DMS79 treated with DMSO at 0.1 percent for 48 hours (cell line): ENCODE measurements around the gene SLC7A7.
"Not testable (repeated sequence)": the region's sequence is repeated elsewhere in the genome, so short reads cannot be mapped to it uniquely, and the experiment has no call there.

Source experiments
- DNase-seq: peaks from one replicate; lab custom pipeline; 2025; lab: John Stamatoyannopoulos, UW

Gene SLC7A7

DNA sequence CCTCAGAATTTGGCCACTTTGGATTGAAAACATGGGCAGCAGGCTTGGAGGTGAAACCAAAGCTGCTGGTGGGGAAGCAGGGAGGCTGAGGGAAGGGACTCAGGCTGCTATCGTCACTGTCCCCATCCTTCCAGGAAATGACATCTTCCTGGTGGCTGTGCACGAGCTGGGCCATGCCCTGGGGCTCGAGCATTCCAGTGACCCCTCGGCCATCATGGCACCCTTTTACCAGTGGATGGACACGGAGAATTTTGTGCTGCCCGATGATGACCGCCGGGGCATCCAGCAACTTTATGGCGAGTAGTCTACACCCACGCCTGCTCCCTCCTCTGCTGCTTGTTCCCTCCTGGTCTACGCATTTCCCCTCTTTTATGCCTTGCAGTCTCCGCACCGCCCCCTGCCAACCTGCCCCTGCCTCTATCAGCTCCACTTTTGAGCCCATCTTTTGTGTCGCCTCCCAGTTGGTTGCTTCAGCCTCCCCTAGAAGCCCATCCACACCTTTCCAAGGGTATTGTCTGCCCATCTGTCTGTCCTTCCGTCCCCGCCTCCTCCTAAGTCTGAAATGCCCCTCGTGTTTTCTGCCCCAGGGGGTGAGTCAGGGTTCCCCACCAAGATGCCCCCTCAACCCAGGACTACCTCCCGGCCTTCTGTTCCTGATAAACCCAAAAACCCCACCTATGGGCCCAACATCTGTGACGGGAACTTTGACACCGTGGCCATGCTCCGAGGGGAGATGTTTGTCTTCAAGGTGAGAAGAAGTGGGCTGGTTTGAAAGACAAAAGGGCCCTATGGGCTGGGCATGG lies 28.1 kb upstream of the SLC7A7 start:
- no peak for DNase-seq

DNA sequence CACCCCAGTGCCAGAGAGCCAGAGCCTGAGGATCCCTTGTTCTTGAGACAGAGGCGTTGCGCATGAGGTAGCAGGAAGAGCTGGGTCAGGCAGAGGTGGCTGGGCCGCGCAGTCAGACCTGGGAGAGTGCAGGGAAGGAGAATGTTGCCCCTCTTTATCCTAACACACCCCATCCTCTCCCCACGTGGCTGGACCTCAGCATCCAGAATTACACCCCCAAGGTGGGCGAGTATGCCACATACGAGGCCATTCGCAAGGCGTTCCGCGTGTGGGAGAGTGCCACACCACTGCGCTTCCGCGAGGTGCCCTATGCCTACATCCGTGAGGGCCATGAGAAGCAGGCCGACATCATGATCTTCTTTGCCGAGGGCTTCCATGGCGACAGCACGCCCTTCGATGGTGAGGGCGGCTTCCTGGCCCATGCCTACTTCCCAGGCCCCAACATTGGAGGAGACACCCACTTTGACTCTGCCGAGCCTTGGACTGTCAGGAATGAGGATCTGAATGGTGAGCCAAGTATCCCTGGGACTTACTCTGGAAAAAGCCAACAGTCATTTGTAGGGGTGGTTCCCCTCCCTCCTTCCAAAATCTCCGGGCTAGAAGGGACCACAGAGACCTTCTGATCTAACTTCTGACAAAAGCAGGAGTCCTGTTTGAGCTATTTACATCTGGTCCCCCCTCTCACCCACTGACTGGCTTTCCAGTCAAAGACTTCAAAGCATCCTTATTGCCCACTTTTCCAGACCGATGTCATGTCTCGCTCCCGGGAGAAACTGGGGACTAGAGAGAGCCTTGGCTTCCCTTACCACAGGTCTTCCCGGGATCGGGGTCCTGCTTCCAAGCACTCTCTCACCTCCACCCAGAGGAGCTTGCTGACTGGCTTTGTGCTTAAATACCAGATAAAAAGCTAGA lies 27.2 kb upstream of the SLC7A7 start:
- DNase-seq: no peak

DNA sequence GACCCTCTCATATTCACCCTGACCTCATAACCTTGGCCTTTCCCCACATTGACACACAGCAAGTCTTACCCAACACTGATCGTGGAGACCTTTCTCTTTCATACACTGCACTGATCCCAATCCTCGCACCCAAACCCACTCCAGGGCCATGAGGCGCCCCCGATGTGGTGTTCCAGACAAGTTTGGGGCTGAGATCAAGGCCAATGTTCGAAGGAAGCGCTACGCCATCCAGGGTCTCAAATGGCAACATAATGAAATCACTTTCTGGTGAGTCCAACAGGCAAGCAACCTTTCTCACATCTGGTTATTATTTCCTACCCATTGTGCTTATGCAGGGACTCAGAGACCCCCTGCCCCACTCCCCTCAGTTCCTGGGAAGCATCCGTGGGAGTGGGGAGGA lies 26.5 kb upstream of the SLC7A7 start:
- DNase-seq: no peak

DNA sequence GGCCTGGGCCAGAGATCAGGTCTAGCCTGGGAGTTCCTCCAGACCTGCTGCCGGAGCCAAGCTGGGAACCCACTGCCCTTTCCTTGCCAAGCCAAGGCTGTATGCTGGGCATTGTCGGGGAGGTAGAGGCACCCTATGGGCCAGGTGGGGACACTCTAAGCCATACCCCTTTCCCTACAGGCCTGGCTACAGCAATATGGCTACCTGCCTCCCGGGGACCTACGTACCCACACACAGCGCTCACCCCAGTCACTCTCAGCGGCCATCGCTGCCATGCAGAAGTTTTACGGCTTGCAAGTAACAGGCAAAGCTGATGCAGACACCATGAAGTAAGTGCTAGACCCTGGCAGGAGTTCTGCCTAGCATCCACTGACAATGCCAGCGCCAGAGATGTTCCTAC lies 26.1 kb upstream of the SLC7A7 start:
- DNase-seq: no peak

DNA sequence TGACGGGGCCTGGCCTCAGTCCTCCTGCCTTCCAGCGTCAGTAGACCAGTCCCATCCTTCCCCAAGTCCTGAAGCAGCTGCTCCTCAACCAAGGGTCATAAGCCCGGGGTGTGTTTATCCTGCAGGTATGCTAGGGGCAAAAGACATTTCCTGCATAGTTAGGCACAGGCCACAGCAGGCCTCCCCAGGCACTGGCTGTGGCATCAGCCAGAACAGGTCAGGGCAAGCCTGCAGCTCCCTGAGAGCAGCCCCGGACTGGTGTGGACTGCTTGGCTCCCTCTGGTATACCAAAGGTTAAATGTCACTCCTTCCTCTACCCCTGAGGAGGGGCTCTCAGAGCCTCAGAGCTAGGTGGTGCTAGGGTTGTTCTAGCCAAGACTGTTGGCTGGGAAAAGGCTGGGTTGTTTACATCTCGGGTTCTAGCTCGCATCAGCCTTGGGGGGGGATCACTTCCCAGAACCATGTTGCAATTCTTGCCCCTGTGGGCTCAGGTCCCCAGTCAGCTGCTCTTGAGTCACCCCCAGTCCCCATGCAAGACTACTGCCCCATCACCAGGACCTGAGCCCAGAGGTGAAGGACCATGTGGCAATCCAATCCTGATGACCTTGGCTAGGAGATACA lies 24.0 kb upstream of the SLC7A7 start:
- no peak for DNase-seq

DNA sequence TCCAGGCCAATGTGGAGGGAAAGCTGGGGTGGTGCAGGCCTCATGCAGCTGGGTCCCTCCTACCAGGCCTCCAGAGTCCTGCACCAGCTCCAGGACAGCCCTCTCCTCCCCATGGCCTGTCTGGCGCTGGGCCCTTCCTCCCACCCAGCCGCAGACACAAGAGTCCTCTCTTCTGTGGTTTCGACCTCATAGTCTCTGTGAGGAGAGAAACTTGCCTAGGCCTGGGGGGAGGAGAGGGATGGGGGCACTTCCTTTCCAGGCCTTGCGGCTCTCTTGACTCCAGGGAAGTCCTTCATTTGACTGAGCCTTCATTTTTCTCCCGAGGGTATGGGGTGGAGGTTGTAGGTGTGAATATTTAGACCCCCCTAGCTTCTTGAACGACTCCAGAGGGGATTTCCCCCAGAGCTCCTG lies 23.4 kb upstream of the SLC7A7 start:
- no peak for DNase-seq

DNA sequence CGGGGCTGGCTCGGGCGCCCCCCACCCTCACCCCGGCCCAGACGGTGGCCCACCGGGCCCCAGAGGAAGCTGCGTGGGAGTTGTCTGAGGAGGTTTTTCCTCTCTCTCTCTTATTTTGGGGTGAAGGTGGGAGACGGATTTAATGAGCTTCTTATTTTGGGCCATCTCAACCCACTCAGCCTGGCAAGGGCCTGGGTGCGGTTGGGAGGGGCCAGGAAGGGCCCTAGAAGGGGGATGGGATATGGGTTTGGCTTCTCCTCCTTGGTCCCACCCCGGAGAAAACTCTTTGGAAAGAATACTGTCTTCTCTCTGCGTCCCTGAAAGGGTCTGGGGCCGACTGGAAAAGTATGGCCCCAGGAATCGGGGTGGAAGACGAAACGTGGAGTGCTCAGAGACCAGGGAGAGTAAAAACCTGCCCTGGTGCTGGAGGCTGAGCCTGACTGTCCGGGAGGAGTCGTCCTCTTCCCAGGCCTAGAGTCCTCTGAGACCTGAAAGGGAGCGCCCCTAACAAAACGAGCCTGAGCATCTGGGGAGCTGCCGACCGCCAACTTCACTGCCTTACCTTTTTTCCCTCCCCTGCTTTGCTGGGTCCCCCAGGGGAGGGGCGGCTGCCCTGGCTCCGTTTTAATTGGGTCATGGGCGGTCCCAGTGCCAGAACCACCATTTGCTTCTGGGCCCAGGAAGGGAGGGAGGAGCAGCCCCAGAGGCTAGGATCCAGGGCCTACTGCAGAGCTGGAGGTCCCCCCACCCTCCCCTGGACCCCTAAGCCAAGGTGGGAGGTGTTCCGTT lies 22.7 kb upstream of the SLC7A7 start:
- DNase-seq: no peak

DNA sequence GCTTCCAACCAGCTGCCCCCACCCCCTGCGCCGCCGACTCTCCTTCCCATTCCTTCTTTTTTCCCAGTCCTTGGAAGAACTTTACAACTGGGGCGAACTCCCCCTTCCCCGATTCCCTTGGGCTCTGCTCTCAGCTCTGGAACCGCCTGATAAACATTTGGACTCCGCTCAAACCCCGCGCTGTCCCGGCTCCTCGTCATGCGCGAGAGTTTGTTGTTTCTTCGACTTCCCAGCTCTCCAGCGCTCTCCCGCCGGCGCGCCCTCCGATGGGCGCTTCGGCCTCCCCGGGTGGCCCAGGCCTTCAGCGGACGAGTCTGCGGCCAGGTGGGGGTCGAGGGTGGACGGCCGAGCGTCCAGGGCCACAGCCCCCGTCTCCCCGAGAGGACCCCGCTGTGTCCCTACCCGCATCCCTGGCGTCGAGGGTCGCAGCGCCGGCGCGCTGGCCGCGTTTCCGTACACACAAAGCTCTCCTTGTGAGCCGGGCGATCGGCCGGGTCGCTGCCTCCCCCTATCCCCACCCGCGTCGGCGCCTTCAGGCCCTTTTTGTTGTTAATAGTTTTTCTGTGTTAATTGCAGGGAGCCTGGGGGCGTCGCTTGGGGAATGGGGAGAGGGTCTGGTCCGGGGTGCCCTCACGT lies 22.0 kb upstream of the SLC7A7 start:
- peak; percentile 55 for DNase-seq

DNA sequence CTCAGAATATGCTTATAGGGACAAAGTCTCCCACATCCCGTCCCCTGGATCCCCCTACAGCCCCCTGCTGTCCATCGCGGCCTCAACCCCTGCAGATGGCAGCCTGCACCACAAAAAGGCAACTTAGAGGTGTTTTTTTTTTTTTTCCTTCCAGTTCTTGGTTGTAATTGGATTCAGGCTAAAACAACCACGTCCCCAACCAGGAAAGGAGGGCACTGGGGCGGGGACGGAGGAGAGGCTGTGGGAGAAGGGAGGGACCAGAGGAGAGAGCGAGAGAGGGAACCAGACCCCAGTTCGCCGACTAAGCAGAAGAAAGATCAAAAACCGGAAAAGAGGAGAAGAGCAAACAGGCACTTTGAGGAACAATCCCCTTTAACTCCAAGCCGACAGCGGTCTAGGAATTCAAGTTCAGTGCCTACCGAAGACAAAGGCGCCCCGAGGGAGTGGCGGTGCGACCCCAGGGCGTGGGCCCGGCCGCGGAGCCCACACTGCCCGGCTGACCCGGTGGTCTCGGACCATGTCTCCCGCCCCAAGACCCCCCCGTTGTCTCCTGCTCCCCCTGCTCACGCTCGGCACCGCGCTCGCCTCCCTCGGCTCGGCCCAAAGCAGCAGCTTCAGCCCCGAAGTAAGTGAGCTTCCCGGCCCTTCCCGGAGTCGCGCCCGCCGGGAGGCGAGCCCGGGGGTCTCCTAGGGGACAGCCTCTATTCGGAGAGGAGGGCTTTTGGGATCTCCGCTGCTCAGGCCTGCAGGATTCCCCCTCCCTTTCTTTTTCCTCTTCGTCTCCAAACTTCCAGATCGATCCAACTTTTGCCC lies 21.3 kb upstream of the SLC7A7 start, which contains the start of gene MMP14:
Gene MMP14 (plus strand): TSS at position 285 of the 813 bp plus-strand sequence. CDS start 233 bp downstream, at position 518.
- peak; percentile 28 for DNase-seq

DNA sequence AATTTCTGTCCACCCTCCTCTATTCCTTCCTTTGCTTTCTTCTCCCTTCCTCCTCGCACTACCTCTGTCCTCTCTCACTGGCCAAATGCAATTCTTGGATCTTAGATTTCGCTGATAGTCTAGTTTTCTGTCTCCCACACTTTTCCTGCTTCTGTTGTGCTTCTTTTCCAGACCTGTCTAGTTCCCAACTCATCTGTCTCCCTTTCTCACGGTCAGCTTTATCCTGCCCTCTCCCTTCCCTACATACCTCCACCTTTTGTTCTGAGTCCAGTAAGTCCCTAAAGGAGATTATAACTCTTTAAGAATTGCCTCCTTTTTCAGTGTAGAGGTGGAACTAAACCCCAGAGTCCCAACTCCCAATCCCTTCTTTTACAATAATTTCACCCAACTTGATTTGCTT lies 20.3 kb upstream of the SLC7A7 start:
- DNase-seq: no peak

DNA sequence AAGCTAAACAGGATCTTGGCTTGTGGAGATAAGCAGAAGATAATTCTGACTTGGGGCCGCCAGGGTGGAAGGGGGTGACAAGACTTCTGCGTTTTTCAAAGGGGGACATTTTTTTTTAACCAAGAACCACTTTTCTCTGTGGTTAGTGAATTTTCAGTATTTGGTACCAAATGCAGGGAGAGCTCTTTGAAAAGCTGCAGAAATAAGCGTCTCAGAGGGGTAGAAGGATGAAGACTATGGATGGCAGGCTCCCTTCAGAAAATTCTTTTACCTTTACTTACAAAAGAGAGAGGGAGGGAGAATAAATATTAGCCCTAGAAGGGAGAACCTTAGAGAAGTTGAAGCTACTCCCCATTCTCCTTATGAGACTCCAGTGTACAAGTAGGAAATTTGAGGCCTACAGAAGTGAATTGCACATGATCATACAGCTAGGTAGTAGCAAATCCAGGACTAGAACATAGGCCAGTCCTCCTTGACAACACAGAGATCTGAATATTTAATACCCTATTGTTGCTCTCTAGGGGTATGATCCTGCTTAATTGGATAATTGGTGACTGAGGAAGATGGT lies 15.3 kb upstream of the SLC7A7 start:
- DNase-seq: no peak

DNA sequence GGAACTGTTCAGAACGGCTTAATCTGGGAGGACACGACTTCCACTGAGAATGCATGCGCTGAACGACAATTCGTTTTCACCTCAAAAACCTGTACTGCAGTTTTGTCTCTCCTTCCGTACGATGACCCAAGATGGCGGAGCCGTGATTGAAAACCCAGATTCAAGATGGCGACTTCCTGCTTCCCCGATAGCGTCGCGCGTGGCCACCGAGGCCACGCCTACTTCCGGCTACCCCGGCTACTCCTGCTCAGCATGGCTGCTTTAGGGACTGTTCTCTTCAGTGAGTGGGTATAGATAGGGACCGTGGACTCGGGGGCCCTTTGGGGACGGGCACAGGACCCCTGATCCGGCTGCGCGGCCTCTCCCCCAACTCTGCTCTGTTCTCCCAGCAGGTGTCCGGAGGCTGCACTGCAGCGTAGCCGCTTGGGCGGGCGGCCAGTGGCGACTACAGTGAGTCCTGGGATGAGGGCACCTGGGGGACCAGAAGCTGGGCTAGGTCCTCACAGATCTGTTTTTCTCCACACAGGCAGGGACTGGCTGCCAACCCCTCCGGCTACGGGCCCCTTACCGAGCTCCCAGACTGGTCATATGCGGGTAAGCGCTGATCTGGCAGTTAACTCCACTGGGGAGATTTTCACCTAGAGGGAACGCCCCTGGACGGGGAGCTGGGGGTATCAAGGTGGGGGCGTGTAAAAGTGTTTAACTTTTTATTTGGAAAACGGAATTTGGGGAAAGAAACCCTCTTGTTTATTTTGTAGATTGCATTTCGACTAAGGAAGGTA lies 14.6 kb upstream of the SLC7A7 start, which contains the start of gene MRPL52:
Gene MRPL52 (plus strand): TSS at position 227 of the 782 bp plus-strand sequence. CDS start 26 bp downstream, at position 253.
- peak; percentile 96 for DNase-seq

DNA sequence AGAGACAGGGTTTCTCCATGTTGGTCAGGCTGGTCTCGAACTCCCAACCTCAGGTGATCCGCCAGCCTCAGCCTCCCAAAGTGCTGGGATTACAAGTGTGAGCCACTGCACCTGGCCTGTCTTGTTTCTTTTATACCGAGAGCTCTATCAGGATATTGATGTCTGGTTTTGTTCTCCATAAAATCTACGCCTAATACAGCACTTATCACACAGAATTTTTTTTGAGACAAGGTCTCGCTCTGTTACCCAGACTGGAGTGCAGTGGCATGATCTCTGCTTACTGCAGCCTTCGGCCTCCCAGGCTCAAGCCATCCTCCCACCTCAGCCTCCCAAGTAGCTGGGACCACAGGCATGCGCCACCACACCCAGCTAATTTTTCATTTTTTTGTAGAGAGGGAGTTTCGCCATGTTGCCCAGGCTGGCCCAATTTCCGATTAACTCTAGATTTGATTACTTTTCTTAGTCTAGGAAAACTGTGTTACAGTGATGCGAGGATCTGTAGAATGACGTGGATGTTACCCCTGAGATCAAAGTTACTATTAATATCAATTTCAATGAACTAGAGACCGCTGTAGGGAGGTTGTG lies 13.9 kb upstream of the SLC7A7 start:
- not testable (repeated sequence) for DNase-seq

DNA sequence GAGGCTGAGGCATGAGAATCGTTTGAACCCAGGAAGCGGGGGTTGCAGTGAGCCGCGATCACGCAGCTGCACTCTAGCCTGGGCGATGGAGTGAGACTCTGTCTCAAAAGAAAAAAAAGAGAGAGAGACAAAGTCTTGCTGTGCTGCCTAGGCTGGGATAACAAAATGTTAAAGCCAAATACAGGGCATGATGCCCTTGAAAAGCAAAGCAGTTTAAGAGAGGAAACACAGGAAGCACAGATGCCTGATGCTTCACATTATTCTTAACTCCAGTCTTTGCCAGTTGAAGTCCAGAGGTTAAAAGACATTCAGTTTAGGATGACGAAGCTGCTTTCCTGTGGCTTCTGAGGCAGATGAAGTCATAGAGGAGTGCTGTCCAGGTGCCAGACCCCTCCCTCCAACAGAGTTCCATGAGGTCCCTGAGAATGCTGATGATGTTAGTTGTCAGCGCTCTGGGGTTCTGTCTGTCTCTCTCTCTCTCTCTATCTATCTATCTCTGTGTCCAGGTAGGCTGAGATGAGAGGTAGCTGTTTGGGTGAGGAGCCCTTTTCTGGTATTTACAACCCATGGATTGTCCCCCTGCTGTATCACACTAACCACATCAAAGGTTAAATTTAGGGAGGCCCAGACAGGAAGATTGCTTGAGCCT lies 9.6 kb upstream of the SLC7A7 start:
- no peak for DNase-seq

DNA sequence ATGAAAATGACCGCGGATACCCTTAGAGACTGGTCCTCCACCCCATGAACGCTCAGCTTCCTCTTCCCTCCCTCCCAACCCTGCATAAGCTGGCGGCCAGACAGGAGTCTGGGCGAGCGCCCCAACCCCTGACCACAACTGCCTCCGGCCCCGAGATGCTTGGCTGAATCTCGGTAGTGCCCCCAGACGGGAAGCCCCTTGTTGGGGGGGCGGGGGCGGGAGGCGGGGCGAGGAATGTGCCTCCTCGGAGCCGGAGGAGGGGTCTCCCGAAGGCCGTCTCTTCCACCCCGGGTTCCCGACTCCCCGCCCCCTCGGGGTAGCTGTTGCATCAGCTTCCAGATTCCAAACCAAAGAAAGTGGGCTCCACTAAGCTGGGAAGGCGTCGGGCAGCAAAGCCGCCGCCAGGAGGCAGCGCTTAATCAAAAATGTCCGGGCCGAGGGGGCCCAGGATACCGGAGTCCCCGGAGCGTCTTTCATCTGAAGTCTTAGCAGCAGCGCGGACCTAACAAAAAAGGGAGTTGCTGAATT lies 7.4 kb upstream of the SLC7A7 start:
- no peak for DNase-seq

DNA sequence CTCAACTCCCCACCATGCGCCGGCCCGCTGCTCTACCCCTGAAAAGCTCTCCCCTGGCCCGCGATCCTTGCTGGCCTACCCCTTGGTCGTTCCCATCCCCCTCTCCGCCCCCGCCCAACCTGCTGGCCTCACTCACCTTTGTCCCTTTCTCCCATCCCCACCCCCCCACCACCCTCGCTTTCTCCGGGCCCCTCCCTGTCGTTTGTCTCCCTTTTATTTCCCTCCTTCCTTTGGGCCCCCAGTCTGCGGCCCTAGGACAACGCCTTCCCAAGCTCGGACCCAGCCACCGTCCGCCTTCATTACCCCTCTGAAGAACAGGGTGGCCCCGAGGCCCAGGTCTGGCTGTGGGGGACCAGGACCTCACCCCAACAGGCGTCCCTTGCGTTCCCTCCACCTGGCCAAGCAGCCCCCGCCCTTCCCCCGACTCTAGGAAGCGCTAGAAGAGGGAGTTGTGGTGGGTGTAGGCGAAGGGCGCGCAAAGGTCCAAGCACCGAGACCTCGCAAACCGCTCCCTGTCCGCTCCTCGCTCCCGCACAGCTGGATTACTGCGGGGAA lies 6.9 kb upstream of the SLC7A7 start:
- DNase-seq: no peak

DNA sequence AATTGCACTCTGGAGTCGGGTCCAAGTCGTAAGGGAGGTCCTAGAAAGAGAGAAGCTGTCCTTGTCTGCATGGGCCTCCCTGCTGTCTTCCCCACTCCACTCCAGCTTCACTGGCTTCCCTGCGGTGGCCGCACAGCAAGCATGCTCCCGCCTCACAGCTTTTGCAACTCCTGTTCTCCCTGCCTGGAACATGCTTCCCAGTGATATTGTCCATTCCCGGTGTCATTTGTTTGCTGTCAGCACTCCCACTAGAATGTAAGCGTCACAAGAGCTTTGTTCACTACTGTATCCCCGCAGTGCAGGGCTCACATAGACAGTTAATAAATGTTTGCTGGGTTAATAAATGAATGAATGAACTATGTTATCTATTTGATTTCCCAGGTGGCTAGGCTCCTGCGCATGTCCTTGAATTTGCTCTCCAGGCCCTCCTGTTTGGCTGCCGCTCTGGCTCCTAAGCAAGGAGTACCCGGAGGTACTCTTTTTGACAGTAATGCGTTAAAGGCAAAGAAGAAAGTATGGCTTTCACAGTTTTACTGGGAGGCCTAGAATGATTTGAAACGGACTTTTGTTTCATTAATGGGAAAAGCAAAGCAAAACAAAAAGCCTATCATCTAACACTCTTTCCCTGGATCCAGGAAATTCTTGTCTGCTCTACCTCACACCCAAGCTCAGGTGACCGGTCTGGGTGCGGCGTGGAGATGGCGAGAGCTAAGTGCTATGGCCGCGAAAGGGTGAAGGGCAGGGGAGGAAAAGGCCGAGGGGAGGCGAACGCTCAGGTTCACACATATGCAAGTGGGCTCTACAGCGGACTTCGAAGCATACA lies 6.2 kb upstream of the SLC7A7 start:
- DNase-seq: peak; percentile 32
